ENCODE data around the gene AKR1C2.

DNA sequence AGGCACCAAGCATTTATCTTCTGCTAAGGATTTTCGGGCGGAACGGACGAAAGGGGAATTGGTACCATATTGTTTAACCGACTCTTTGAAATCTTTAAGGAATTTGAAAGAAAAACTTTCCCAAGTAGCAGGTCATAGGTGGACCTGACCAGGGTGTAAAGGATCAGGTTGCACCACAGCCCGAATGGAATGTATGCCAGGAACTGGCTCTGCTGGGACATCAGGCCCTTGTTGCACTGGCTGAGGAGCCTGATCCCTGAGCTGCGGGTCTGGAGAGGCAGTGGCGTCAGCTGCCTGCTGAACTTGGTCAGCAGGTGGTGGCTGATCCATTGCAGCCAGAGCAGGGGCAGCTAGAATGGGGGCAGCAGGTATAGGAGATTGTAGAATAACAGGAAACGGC, 41.4 kb upstream of the AKR1C2 start:
- TF ChIP-seq, protein P1, sequence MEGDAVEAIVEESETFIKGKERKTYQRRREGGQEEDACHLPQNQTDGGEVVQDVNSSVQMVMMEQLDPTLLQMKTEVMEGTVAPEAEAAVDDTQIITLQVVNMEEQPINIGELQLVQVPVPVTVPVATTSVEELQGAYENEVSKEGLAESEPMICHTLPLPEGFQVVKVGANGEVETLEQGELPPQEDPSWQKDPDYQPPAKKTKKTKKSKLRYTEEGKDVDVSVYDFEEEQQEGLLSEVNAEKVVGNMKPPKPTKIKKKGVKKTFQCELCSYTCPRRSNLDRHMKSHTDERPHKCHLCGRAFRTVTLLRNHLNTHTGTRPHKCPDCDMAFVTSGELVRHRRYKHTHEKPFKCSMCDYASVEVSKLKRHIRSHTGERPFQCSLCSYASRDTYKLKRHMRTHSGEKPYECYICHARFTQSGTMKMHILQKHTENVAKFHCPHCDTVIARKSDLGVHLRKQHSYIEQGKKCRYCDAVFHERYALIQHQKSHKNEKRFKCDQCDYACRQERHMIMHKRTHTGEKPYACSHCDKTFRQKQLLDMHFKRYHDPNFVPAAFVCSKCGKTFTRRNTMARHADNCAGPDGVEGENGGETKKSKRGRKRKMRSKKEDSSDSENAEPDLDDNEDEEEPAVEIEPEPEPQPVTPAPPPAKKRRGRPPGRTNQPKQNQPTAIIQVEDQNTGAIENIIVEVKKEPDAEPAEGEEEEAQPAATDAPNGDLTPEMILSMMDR (IDR thresholded peaks at IDR 0.05 in 2 of 3, conservative IDR thresholded peaks at IDR 0.05 in 1 of 3; ENCODE audit: borderline replicate concordance in 1 of 3, insufficient read depth in 1 of 3, low read depth in 2 of 3, low read length in 2 of 3): no peak
- TF ChIP-seq JUND (IDR thresholded peaks at IDR 0.05) (no peak), POLR2A (IDR thresholded peaks at IDR 0.05; ENCODE audit: borderline replicate concordance, extremely low read depth, insufficient read depth, insufficient read length) (no peak), FOSL1 (IDR thresholded peaks at IDR 0.05; ENCODE audit: low read depth) (no peak), ZNF274 (IDR thresholded peaks at IDR 0.05; ENCODE audit: low read depth, low read length) (no peak), TCF7L2 (IDR thresholded peaks at IDR 0.05; ENCODE audit: borderline replicate concordance, extremely low read depth, insufficient read depth, insufficient read length) (no peak), SP1 (IDR thresholded peaks at IDR 0.05; ENCODE audit: low read depth) (no peak), ZFX (IDR thresholded peaks at IDR 0.05) (no peak), EZH2 (IDR thresholded peaks at IDR 0.05) (no peak), EZH2phosphoT487 (IDR thresholded peaks at IDR 0.05; ENCODE audit: borderline replicate concordance) (no peak), POLR2AphosphoS5 (IDR thresholded peaks at IDR 0.05; ENCODE audit: low read depth, low read length) (no peak)
- TF ChIP-seq, protein P2, sequence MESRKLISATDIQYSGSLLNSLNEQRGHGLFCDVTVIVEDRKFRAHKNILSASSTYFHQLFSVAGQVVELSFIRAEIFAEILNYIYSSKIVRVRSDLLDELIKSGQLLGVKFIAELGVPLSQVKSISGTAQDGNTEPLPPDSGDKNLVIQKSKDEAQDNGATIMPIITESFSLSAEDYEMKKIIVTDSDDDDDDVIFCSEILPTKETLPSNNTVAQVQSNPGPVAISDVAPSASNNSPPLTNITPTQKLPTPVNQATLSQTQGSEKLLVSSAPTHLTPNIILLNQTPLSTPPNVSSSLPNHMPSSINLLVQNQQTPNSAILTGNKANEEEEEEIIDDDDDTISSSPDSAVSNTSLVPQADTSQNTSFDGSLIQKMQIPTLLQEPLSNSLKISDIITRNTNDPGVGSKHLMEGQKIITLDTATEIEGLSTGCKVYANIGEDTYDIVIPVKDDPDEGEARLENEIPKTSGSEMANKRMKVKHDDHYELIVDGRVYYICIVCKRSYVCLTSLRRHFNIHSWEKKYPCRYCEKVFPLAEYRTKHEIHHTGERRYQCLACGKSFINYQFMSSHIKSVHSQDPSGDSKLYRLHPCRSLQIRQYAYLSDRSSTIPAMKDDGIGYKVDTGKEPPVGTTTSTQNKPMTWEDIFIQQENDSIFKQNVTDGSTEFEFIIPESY (IDR thresholded peaks at IDR 0.05; ENCODE audit: extremely low read depth, insufficient replicate concordance, low read length): no peak

Data from HCT116 (cell line).